HFFc6 (cell line): ENCODE results near the gene HIBADH. TPM values are rescaled to one million over a fixed set of nuclear protein-coding genes. Genes with fewer than 3 reads are reported as not detected.

Source experiments
- DNase-seq: peaks from one replicate; pipeline ENCODE4 v3.0.0-alpha.2; 2018
- H3K27ac Mint-ChIP-seq: 2 replicates; pipeline ENCODE4 v1.8.0; 2020; ENCODE audit warnings: mild to moderate bottlenecking, mixed read lengths
- H3K27me3 Mint-ChIP-seq: 2 replicates; pipeline ENCODE4 v1.8.0; 2021; ENCODE audit warnings: mild to moderate bottlenecking, moderate library complexity, mixed read lengths; ENCODE audit not compliant: insufficient read depth
- H3K36me3 Mint-ChIP-seq: 2 replicates; pipeline ENCODE4 v1.8.0; 2021; ENCODE audit warnings: low read depth, mixed read lengths
- H3K4me1 Mint-ChIP-seq: 2 replicates; pipeline ENCODE4 v1.8.0; 2020; ENCODE audit warnings: low read depth, mixed read lengths
- H3K4me3 Mint-ChIP-seq: 2 replicates; pipeline ENCODE4 v1.8.0; 2020; ENCODE audit warnings: mild to moderate bottlenecking, moderate library complexity, mixed read lengths
- H3K9me3 Mint-ChIP-seq: 2 replicates; pipeline ENCODE4 v1.8.0; 2020; ENCODE audit warnings: mild to moderate bottlenecking, mixed read lengths
- CTCF ChIP-seq: fragments of 200-600 bp; sonication (generic); IDR thresholded peaks from 2 replicates; pipeline ENCODE4 v1.5.0; 2021; ENCODE audit warnings: antibody characterized with exemption, mild to moderate bottlenecking
- total RNA-seq, 6 experiments: library from RNA; stranded (reverse); fragmentation: NEBNext Ultra II Directional; extraction: Animal tissue kit (Norgen Biotek cat#: 25700); gene quantifications; 2 replicates in 1 of 6; 3 replicates in 5 of 6; pipeline ENCODE4 v1.2.3, GENCODE V29; 2021

The HIBADH gene
- total RNA-seq, 6 experiments from 2014 or later, result 43.6 to 55.6 (median 47.3) TPM

DNA sequence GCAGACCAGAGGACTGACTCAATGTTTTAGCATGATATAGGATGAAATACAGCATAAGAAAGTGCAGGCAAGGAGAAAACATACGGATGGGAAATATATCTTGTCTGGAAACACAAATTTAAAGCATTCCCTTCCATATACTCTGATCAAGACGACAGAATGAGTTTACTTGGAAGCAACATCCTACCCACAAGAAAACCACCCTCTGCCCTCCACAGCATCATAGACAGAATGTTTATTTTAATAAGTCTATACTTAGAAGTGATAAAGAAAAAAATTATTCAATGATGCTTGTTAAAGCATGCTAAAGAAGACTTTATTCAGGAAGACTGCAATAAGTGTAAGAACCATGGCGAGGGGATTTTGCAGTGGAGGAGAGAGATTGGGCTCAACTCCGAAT lies 32.4 kb upstream of the HIBADH start:
- H3K27me3 Mint-ChIP-seq, result no peaks in the 10 kb centered on the region
- H3K9me3 Mint-ChIP-seq, result no peaks in the 10 kb centered on the region
- DNase-seq, result no peak
- no peak overlapping the region for H3K27ac Mint-ChIP-seq
- no peaks in the 10 kb centered on the region for H3K36me3 Mint-ChIP-seq
- no peak for TF ChIP-seq CTCF
- H3K4me3 Mint-ChIP-seq, result no peak overlapping the region
- H3K4me1 Mint-ChIP-seq, result peaks cover 37% of the 10 kb centered on the region

DNA sequence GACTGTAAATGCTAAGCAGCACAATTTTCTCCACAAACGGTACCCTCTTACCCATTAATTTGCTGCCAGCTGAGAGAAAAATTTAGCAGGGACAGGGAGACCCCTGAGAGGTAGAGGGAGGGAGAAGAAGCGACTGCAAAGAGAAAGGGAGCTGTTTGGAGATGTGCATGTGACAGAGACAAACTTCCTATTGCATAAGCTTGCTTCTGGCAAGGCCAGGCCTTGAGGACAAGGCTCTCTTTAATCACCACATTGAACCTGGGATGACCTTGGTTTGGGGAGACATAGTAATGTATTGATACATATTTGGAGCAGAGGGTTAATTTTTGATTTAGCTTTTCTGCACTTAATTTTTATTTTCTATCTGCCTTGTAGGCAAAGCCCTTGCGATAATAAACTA lies 31.1 kb upstream of the HIBADH start:
- peaks cover 50% of the 10 kb centered on the region for H3K4me1 Mint-ChIP-seq
- no peaks in the 10 kb centered on the region for H3K27me3 Mint-ChIP-seq
- no peaks in the 10 kb centered on the region for H3K36me3 Mint-ChIP-seq
- no peaks in the 10 kb centered on the region for H3K9me3 Mint-ChIP-seq
- DNase-seq, result no peak
- TF ChIP-seq CTCF, result no peak
- H3K4me3 Mint-ChIP-seq, result no peak overlapping the region
- H3K27ac Mint-ChIP-seq, result no peak overlapping the region

- peaks cover 64% of the 10 kb centered on the region for H3K4me1 Mint-ChIP-seq
- H3K4me3 Mint-ChIP-seq, result no peak overlapping the region
- DNase-seq, result no peak
- TF ChIP-seq CTCF, result no peak
- peaks cover 4% of the 10 kb centered on the region; the same call in 1 of the 2 replicates for H3K9me3 Mint-ChIP-seq
- no peak overlapping the region for H3K27ac Mint-ChIP-seq
- peaks cover 7% of the 10 kb centered on the region; the same call in 1 of the 2 replicates for H3K36me3 Mint-ChIP-seq
- H3K27me3 Mint-ChIP-seq, result no peaks in the 10 kb centered on the region
Measured at GRCh38 chr7:27690649-27691048, 28.0 kb upstream of the HIBADH start.

DNA sequence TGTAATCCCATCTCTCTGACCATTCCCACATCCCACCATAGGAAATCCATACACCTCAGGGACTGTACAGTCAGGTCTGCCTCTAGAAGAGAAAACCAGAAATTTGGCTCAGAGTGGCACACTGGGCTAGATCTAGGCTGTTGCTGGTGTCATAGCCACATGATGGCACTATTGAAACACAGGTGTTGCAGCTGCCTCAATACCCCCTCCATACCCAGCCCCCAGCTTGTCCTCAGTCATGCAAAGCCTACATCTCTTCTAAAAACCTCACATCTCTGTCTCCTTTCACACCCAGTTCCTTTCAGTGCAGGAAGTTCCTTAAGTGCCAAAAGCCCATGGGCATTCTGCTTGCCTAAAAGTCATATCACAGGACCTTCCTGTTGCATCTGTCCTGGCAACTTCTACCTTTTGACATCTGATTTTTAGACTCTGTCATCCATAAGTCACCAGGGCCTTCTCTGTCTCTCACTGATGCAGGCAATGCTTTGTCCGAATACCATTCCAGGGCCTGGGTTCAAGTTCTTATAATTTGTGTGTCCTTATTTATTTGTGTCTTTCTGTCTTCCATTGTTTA lies 27.0 kb upstream of the HIBADH start:
- TF ChIP-seq CTCF, result peak; percentile 67
- Mint-ChIP-seq H3K9me3 (peaks cover 4% of the 10 kb centered on the region; the same call in 1 of the 2 replicates), H3K4me1 (peaks cover 58% of the 10 kb centered on the region), H3K27me3 (no peaks in the 10 kb centered on the region), H3K4me3 (no peak overlapping the region), H3K36me3 (peaks cover 7% of the 10 kb centered on the region; the same call in 1 of the 2 replicates), H3K27ac (peak overlapping the region; percentile 40)
- DNase-seq, result peak; percentile 19

- Mint-ChIP-seq H3K36me3 (peaks cover 7% of the 10 kb centered on the region; the same call in 1 of the 2 replicates), H3K4me1 (peaks cover 58% of the 10 kb centered on the region), H3K9me3 (peaks cover 4% of the 10 kb centered on the region; the same call in 1 of the 2 replicates), H3K27ac (peak overlapping the region; percentile 40), H3K27me3 (no peaks in the 10 kb centered on the region), H3K4me3 (no peak overlapping the region)
- no peak for DNase-seq
- no peak for TF ChIP-seq CTCF
Measured at GRCh38 chr7:27689150-27689549, 26.5 kb upstream of the HIBADH start.
